Measurements from ENCODE around the gene MOB1A. TPM values are rescaled to one million over a fixed set of nuclear protein-coding genes. Genes with fewer than 3 reads are reported as not detected.

MOB1A gene
- total RNA-seq, 1 experiment from 2014 or later = 116 TPM

DNA sequence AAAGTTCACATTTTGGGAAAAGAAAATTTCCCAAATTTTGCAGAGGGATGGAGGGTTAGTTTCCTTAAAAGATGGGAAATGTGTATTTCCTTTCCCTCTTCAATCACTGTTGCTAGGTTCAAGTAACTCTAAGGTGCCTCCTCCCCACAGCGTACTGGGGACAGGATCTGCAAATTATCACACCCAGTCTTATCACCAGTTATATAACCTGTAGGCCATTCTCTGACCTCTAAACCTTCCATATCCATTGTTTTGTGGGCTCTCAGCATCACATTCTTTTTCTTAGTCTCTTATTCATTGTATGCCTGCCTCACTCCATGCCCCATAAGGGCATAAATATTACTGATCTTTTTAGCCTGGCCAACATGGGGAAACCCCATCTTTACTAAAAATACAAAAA lies 16.1 kb upstream of the MOB1A start:
- Histone ChIP-seq H3K27me3 (replicated peaks; ENCODE audit: insufficient read depth, low read depth, low read length, poor library complexity) (no peaks in the 10 kb centered on the region), H3K9me3 (ENCODE audit: low read depth, low read length, poor library complexity, severe bottlenecking) (no peaks in the 10 kb centered on the region), H3K4me1 (ENCODE audit: insufficient read depth, low read length, poor library complexity, severe bottlenecking) (no peaks in the 10 kb centered on the region), H3K36me3 (ENCODE audit: insufficient read depth, low read length, poor library complexity, severe bottlenecking) (peaks cover 5% of the 10 kb centered on the region), H3K4me3 (ENCODE audit: low read depth, low read length, poor library complexity, severe bottlenecking) (no peak overlapping the region), H3K27ac (ENCODE audit: low read depth, low read length, poor library complexity, severe bottlenecking) (no peak overlapping the region)
- no peak for TF ChIP-seq EZH2 (IDR thresholded peaks at IDR 0.05; ENCODE audit: borderline replicate concordance, low read depth, low read length, poor library complexity, severe bottlenecking)
- TF ChIP-seq, protein P1, sequence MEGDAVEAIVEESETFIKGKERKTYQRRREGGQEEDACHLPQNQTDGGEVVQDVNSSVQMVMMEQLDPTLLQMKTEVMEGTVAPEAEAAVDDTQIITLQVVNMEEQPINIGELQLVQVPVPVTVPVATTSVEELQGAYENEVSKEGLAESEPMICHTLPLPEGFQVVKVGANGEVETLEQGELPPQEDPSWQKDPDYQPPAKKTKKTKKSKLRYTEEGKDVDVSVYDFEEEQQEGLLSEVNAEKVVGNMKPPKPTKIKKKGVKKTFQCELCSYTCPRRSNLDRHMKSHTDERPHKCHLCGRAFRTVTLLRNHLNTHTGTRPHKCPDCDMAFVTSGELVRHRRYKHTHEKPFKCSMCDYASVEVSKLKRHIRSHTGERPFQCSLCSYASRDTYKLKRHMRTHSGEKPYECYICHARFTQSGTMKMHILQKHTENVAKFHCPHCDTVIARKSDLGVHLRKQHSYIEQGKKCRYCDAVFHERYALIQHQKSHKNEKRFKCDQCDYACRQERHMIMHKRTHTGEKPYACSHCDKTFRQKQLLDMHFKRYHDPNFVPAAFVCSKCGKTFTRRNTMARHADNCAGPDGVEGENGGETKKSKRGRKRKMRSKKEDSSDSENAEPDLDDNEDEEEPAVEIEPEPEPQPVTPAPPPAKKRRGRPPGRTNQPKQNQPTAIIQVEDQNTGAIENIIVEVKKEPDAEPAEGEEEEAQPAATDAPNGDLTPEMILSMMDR (conservative IDR thresholded peaks at IDR 0.05; ENCODE audit: low read depth, low read length) = no peak
- DNase-seq (ENCODE audit: low spot score) = no peak
- intact Hi-C loops (cut with micrococcal nuclease; ENCODE audit: unreplicated experiment) = no loop called here
- CTCF ChIA-PET = no interaction called here
- no TSS peak for BruUV-seq (replicated peaks)
- POLR2A ChIA-PET (ENCODE audit: low non-redundant PET) = no interaction called here

DNA sequence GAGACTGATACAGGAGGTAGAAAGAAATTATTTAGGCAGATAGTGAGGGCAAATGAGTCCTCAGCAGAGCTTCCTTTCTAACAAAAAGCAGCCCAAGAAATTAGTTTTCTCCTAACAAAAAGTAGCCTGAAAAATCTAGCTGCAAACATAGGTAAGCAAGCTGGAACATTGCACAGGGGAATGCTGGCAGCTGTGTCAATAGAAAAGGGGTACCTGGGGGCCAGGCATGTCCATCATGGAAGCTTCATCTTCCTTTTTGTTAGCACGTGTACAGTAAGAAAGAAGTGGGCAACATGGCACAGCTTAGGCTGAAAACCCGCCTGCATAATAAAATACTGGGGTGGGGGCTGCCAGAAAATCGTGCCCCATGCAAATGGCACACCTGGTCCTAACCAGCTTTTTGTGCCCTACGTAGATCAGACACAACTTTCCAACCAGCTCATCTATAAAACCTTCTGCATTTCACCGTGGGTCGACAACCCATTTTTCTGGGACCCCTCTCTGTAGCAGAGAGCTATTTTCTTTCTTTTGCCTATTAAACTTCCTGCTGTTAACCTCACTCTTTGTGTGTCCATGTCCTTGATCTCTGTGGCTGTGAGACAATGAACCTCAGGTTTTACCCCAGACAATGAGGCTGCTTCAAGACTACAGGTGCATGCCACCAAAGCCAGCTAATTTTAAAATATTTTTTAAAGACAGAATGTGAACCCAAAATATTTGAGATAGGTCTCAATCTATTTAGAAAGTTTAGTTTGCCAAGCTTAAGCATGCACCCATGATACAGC lies 13.1 kb upstream of the MOB1A start:
- Histone ChIP-seq H3K4me3 (ENCODE audit: low read depth, low read length, poor library complexity, severe bottlenecking) (no peak overlapping the region), H3K4me1 (ENCODE audit: insufficient read depth, low read length, poor library complexity, severe bottlenecking) (no peaks in the 10 kb centered on the region), H3K36me3 (ENCODE audit: insufficient read depth, low read length, poor library complexity, severe bottlenecking) (no peaks in the 10 kb centered on the region), H3K27me3 (replicated peaks; ENCODE audit: insufficient read depth, low read depth, low read length, poor library complexity) (no peaks in the 10 kb centered on the region), H3K27ac (ENCODE audit: low read depth, low read length, poor library complexity, severe bottlenecking) (no peak overlapping the region), H3K9me3 (ENCODE audit: low read depth, low read length, poor library complexity, severe bottlenecking) (no peaks in the 10 kb centered on the region)
- DNase-seq (ENCODE audit: low spot score) = no peak
- TF ChIP-seq, protein P1 (conservative IDR thresholded peaks at IDR 0.05; ENCODE audit: low read depth, low read length) = no peak
- TF ChIP-seq EZH2 (IDR thresholded peaks at IDR 0.05; ENCODE audit: borderline replicate concordance, low read depth, low read length, poor library complexity, severe bottlenecking) = no peak
- POLR2A ChIA-PET (ENCODE audit: low non-redundant PET) = no interaction called here
- CTCF ChIA-PET = no interaction called here
- BruUV-seq (replicated peaks) = no TSS peak
- intact Hi-C loops (cut with micrococcal nuclease; ENCODE audit: unreplicated experiment) = no loop called here

DNA sequence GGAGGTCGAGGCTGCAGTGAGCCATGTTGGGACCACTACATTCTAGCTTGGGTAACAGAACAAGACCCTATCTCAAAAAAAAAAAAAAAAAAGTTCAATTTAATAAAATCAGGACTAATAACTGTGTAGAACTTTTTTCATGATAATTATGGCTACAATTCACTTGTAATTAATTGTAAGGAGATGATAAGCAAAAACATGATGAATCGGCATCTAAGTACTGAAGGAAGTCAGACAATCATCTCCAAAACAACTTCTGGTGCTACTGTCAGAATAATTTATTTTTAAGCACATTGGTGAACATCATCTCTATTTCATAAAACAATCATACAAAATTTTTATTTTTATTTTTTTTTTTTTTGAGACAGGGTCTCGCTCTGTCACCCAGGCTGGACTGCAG lies 10.0 kb upstream of the MOB1A start:
- no peak overlapping the region for H3K4me3 ChIP-seq (ENCODE audit: low read depth, low read length, poor library complexity, severe bottlenecking)
- no peaks in the 10 kb centered on the region for H3K27me3 ChIP-seq (replicated peaks; ENCODE audit: insufficient read depth, low read depth, low read length, poor library complexity)
- no peaks in the 10 kb centered on the region for H3K4me1 ChIP-seq (ENCODE audit: insufficient read depth, low read length, poor library complexity, severe bottlenecking)
- no peak overlapping the region for H3K27ac ChIP-seq (ENCODE audit: low read depth, low read length, poor library complexity, severe bottlenecking)
- ChIA-PET CTCF (no interaction called here), POLR2A (ENCODE audit: low non-redundant PET) (no interaction called here)
- DNase-seq (ENCODE audit: low spot score) = no peak
- intact Hi-C loops (cut with micrococcal nuclease; ENCODE audit: unreplicated experiment) = no loop called here
- H3K9me3 ChIP-seq (ENCODE audit: low read depth, low read length, poor library complexity, severe bottlenecking) = no peaks in the 10 kb centered on the region
- BruUV-seq (replicated peaks) = no TSS peak
- TF ChIP-seq, protein P1 (conservative IDR thresholded peaks at IDR 0.05; ENCODE audit: low read depth, low read length) = no peak
- TF ChIP-seq EZH2 (IDR thresholded peaks at IDR 0.05; ENCODE audit: borderline replicate concordance, low read depth, low read length, poor library complexity, severe bottlenecking) = no peak
- H3K36me3 ChIP-seq (ENCODE audit: insufficient read depth, low read length, poor library complexity, severe bottlenecking) = no peaks in the 10 kb centered on the region

Measured in A673 (cell line).